GM18517 (cell line): ENCODE data around the gene ACTN1.

Source experiments
- ATAC-seq: cut with Tn5 transposase; IDR thresholded peaks from one replicate; pipeline ENCODE4 v1.9.1; 2021; ENCODE audit warnings: mild to moderate bottlenecking, moderate library complexity; ENCODE audit not compliant: unreplicated experiment

Gene ACTN1

GRCh38 chr14:68921049-68921448, 58.1 kb downstream of the ACTN1 start:
- no peak for ATAC-seq

GRCh38 chr14:68919129-68919927, 59.8 kb downstream of the ACTN1 start:
- no peak for ATAC-seq

GRCh38 chr14:68918612-68919011, 60.5 kb downstream of the ACTN1 start:
- no peak for ATAC-seq

- no peak for ATAC-seq
Measured at GRCh38 chr14:68916358-68916941, 62.7 kb downstream of the ACTN1 start.

- ATAC-seq, result no peak
Measured at GRCh38 chr14:68913516-68913915, 65.6 kb downstream of the ACTN1 start.

- ATAC-seq, result peak; percentile 56
Measured at GRCh38 chr14:68911594-68912227, 67.4 kb downstream of the ACTN1 start.

GRCh38 chr14:68910540-68910939, 68.6 kb downstream of the ACTN1 start:
- no peak for ATAC-seq

GRCh38 chr14:68908803-68909202, 70.3 kb downstream of the ACTN1 start:
- ATAC-seq, result no peak

- ATAC-seq, result no peak
Measured at GRCh38 chr14:68908201-68908600, 70.9 kb downstream of the ACTN1 start.

GRCh38 chr14:68906439-68906838, 72.7 kb downstream of the ACTN1 start:
- ATAC-seq, result no peak

- no peak for ATAC-seq
Measured at GRCh38 chr14:68905107-68905895, 73.8 kb downstream of the ACTN1 start.

- ATAC-seq, result no peak
Measured at GRCh38 chr14:68902357-68902756, 76.7 kb downstream of the ACTN1 start.

GRCh38 chr14:68899033-68899603, 80.0 kb downstream of the ACTN1 start:
- no peak for ATAC-seq

- no peak for ATAC-seq
Measured at GRCh38 chr14:68898248-68899032, 80.7 kb downstream of the ACTN1 start.

GRCh38 chr14:68897559-68898155, 81.4 kb downstream of the ACTN1 start:
- ATAC-seq, result no peak

GRCh38 chr14:68896132-68896531, 83.0 kb downstream of the ACTN1 start:
- ATAC-seq, result no peak

- no peak for ATAC-seq
Measured at GRCh38 chr14:68894802-68895703, 84.0 kb downstream of the ACTN1 start.

- no peak for ATAC-seq
Measured at GRCh38 chr14:68894123-68894522, 85.0 kb downstream of the ACTN1 start.

- ATAC-seq, result no peak
Measured at GRCh38 chr14:68893566-68893965, 85.5 kb downstream of the ACTN1 start.
